Measurements from ENCODE around the gene PRSS38. TPM values are rescaled to one million over a fixed set of nuclear protein-coding genes. Genes with fewer than 3 reads are reported as not detected.

The PRSS38 gene
- total RNA-seq, 1 experiment from 2014 or later = not detected

GRCh38 chr1:227793948-227794816, 21.3 kb upstream of the PRSS38 start (continued):
- no peak for TF ChIP-seq YY1 (IDR thresholded peaks at IDR 0.05; ENCODE audit: extremely low read depth, insufficient replicate concordance, low read depth, low read length)
- TF ChIP-seq EGR1 (IDR thresholded peaks at IDR 0.05; ENCODE audit: low read depth) = peak; percentile 85
- TF ChIP-seq ATF3 (IDR thresholded peaks at IDR 0.05) = no peak

- no peaks in the 10 kb centered on the region for H3K36me3 ChIP-seq (ENCODE audit: control insufficient read depth in 1 of 2, insufficient read depth in 2 of 2, low read length in 2 of 2)
- H3K9me3 ChIP-seq (ENCODE audit: control insufficient read depth in 1 of 2, insufficient read depth in 1 of 2, low read depth in 1 of 2, low read length in 2 of 2) = no peaks in the 10 kb centered on the region
- no TSS peak for BruUV-seq (replicated peaks)
- H3K4me1 ChIP-seq (ENCODE audit: control insufficient read depth in 1 of 2, insufficient read depth in 2 of 2, low read length in 2 of 2) = peaks cover 10 to 13% of the 10 kb centered on the region in 2 experiments
- POLR2A ChIA-PET = no interaction called here
- H2AFZ ChIP-seq (ENCODE audit: low read depth, low read length, poor library complexity, severe bottlenecking) = no peak overlapping the region
- H3K9ac ChIP-seq (ENCODE audit: low read length) = no peak overlapping the region
- H3K9me2 ChIP-seq (ENCODE audit: insufficient read depth) = no peaks in the 10 kb centered on the region
- peak; percentile 19 for ATAC-seq
- peak overlapping the region; percentile 61 for H3K4me2 ChIP-seq (ENCODE audit: low read length)
- H3K79me2 ChIP-seq (ENCODE audit: insufficient read depth, low read length) = no peaks in the 10 kb centered on the region
- 0 out of 2 replicates have a peak, but pooled peaks have one; percentile 0 for TF ChIP-seq POLR2AphosphoS5 (IDR thresholded peaks at IDR 0.05; ENCODE audit: low read depth, low read length)
- TF ChIP-seq ZFX (IDR thresholded peaks at IDR 0.05) = no peak
- DNase-seq (ENCODE audit: low read depth, low spot score) = no peak
- no peak overlapping the region for H3K4me3 ChIP-seq (replicated peaks in 1 of 2; ENCODE audit: low read depth in 1 of 2, low read length in 2 of 2)
- H3K27ac ChIP-seq (ENCODE audit: low read depth, low read length) = no peak overlapping the region; the same call in 1 of the 2 replicates
- CTCF ChIA-PET = interaction anchor here (1.2 to 1.3 kb wide), 2 partner anchors 11 to 151 kb away, joined by 3 to 7 read pairs; no protein-coding TSS in a partner anchor
- no peaks in the 10 kb centered on the region for H3K27me3 ChIP-seq (ENCODE audit: insufficient read depth, low read length)
- RAD21 ChIA-PET (ENCODE audit: low non-redundant PET in 1 of 2, low total read pairs in 2 of 2, uncharacterized antibody in 2 of 2, unreplicated experiment in 2 of 2) = no interaction called here
- intact Hi-C loops (cut with micrococcal nuclease) = no loop called here
- H4K20me1 ChIP-seq (ENCODE audit: insufficient read depth) = no peaks in the 10 kb centered on the region
Observed at GRCh38 chr1:227794817-227795192, 20.7 kb upstream of the PRSS38 start.

GRCh38 chr1:227795732-227796131, 19.7 kb upstream of the PRSS38 start:
- peaks cover 10 to 13% of the 10 kb centered on the region in 2 experiments for H3K4me1 ChIP-seq (ENCODE audit: control insufficient read depth in 1 of 2, insufficient read depth in 2 of 2, low read length in 2 of 2)
- H3K9ac ChIP-seq (ENCODE audit: low read length) = no peak overlapping the region
- H3K4me2 ChIP-seq (ENCODE audit: low read length) = no peak overlapping the region
- H3K79me2 ChIP-seq (ENCODE audit: insufficient read depth, low read length) = no peaks in the 10 kb centered on the region
- H2AFZ ChIP-seq (ENCODE audit: low read depth, low read length, poor library complexity, severe bottlenecking) = no peak overlapping the region
- H3K9me3 ChIP-seq (ENCODE audit: control insufficient read depth in 1 of 2, insufficient read depth in 1 of 2, low read depth in 1 of 2, low read length in 2 of 2) = no peaks in the 10 kb centered on the region
- intact Hi-C loops (cut with micrococcal nuclease) = no loop called here
- ChIA-PET POLR2A (no interaction called here), CTCF (interaction anchor here (1.3 kb wide), 1 partner anchor 150 kb away, joined by 3 read pairs; no protein-coding TSS in a partner anchor), RAD21 (ENCODE audit: low non-redundant PET in 1 of 2, low total read pairs in 2 of 2, uncharacterized antibody in 2 of 2, unreplicated experiment in 2 of 2) (no interaction called here)
- ATAC-seq (no peak), DNase-seq (ENCODE audit: low read depth, low spot score) (no peak)
- no peak overlapping the region for H3K4me3 ChIP-seq (replicated peaks in 1 of 2; ENCODE audit: low read depth in 1 of 2, low read length in 2 of 2)
- H3K36me3 ChIP-seq (ENCODE audit: control insufficient read depth in 1 of 2, insufficient read depth in 2 of 2, low read length in 2 of 2) = no peaks in the 10 kb centered on the region
- BruUV-seq (replicated peaks) = no TSS peak
- no peaks in the 10 kb centered on the region for H3K9me2 ChIP-seq (ENCODE audit: insufficient read depth)
- H3K27ac ChIP-seq (ENCODE audit: low read depth, low read length) = no peak overlapping the region
- no peaks in the 10 kb centered on the region for H4K20me1 ChIP-seq (ENCODE audit: insufficient read depth)
- no peaks in the 10 kb centered on the region for H3K27me3 ChIP-seq (ENCODE audit: insufficient read depth, low read length)
- TF ChIP-seq SIN3A (IDR thresholded peaks at IDR 0.05; ENCODE audit: low read depth) = no peak
- TF ChIP-seq ZNF274 (IDR thresholded peaks at IDR 0.05; ENCODE audit: low read depth, low read length) = no peak
- TF ChIP-seq ZBTB33 (IDR thresholded peaks at IDR 0.05; ENCODE audit: extremely low read depth, insufficient replicate concordance, low read length) = no peak
- no peak for TF ChIP-seq MAX (IDR thresholded peaks at IDR 0.05)
- no peak for TF ChIP-seq ATF3 (IDR thresholded peaks at IDR 0.05)
- no peak for TF ChIP-seq CBX3 (IDR thresholded peaks at IDR 0.05; ENCODE audit: low read depth)
- TF ChIP-seq ZFX (IDR thresholded peaks at IDR 0.05) = no peak
- TF ChIP-seq EZH2phosphoT487 (IDR thresholded peaks at IDR 0.05; ENCODE audit: borderline replicate concordance) = no peak
- TF ChIP-seq RAD21 (IDR thresholded peaks at IDR 0.05; ENCODE audit: low read depth) = no peak
- TF ChIP-seq EZH2 (IDR thresholded peaks at IDR 0.05) = no peak
- no peak for TF ChIP-seq SRF (IDR thresholded peaks at IDR 0.05; ENCODE audit: low read depth)
